Fibroblast of skin of right biceps (primary cell): ENCODE measurements around the gene ZNF48.
"Not testable (repeated sequence)": the region's sequence is repeated elsewhere in the genome, so short reads cannot be mapped to it uniquely, and the experiment has no call there.

Source experiments
- DNase-seq: peaks from one replicate; pipeline ENCODE4 v3.0.0-alpha.2; 2013

Gene ZNF48

DNA sequence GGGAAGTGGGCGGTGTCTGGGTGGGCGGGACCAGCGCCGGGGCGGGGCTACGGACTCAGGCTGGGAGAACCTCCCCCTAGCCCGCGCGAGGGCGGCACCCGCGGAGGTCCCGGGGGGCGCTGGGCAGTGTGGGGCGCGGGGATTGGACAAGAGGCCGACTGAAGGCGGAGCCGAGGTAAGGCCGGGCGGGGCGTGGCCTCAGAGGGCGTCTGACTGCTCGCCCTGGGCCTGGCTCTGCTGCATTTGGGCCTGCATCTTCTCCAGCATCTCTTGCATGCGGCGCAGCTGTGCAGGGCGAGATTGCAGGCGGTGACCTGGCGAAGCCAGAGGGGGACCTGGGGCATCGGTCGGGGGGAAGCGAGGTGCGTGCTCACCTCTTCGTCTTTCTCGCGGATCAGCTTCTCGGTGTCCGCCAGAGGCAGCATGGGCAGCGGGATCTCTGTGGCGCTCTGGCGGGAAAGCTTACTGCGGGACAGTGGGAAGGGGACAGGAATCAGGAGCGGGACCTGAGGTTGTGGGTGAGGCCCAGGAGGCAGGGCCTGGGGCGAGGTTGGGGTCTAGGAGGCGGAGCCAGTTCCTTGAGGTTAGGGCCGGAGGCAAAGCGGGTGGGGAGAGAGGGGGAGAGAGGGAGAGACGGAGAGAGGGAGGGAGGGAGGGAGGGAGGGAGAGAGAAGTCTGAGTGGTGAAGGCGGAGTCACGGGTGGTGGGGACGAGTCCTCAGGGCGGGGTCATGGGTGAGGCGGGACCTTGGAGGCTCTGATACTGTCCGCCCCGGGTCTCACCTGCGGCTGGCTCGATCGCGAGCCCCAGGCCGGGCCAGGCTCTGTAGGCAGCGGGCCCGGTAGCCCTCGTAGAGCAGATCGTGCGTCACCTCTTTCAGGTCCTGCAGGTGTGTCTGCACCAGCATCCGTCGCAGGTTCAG, 16.7 kb upstream of the ZNF48 start:
- peak; percentile 98 for DNase-seq

DNA sequence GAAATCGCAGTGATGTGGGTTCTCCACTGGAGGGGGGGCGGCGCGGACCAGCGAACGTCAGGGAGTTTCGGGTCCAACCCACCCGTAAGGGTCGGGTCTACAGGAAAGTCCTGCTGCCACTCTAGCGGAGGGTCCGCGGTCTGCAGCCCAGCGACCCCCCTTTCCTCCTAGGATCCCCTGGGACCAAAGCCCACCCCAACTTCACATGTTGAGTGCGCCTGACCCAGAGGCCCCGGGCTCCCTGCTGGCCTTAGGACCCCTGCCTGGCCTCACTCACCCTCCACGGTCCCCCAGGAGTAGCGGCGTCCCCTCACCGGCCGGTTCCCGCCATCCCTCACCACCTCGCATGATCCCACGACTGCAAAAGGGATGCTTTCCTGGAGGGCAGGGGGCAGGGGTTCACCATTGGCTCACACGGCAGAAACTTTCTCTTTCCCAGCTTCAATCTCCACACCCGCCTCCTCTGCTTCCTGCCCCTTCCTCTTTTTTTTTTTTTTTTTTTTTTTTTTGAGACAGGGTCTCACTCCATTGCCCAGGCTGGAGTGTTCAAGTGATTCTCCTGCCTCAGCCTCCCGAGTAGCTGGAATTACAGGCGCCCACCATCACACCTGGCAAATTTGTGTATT, 15.9 kb upstream of the ZNF48 start:
- DNase-seq: no peak

DNA sequence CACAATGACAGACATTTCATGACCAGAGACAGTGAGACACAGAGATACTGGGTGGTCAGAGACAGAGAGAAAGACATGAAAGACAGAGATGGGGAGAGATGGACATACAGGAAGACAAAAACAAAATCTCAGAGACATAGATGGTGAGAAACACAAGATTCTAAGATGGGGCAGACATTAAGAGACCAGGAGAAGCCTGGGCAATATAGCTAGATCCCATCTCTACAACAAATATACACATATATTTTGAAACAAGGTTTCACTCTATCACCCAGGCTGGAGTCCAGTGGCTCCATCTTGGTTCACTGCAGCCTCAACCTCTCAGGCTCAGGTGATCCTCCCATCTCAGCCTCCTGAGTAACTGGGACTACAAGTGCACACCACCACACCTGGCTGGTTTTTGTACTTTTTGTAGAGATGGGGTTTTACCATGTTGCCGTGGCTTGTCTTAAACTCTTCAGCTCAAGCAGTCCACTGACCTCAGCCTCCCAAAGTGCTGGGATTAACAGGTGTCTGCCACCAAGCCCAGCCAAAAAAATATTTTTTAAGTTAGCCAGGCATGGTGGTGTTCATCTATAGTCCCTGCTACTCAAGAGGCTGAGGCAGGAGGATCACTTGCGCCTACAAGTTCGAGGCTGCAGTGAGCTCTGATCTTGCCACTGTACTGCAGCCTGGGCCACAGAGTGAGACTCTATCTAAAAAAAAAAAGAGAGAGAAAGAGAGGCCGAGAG, 15.0 kb upstream of the ZNF48 start:
- no peak for DNase-seq

DNA sequence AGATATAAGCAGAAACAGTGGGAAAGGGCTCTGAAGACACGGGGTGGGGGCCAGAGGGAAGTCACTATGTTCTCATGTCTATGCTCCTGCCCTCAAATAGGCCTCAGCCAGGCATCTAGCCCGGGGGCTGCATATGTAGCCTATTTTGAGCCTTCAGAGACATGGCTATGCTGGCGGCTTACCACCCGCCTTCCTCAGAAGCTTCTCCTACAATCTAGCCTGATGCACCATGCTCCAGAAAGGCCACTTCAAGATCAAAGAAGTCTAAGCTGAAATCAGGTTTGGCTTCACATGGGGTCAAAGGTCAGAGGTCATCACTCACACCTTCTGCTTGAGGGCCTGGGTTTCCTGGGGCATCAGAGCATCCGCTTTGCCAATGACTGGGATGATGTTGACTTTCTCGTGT, 14.4 kb upstream of the ZNF48 start:
- no peak for DNase-seq

DNA sequence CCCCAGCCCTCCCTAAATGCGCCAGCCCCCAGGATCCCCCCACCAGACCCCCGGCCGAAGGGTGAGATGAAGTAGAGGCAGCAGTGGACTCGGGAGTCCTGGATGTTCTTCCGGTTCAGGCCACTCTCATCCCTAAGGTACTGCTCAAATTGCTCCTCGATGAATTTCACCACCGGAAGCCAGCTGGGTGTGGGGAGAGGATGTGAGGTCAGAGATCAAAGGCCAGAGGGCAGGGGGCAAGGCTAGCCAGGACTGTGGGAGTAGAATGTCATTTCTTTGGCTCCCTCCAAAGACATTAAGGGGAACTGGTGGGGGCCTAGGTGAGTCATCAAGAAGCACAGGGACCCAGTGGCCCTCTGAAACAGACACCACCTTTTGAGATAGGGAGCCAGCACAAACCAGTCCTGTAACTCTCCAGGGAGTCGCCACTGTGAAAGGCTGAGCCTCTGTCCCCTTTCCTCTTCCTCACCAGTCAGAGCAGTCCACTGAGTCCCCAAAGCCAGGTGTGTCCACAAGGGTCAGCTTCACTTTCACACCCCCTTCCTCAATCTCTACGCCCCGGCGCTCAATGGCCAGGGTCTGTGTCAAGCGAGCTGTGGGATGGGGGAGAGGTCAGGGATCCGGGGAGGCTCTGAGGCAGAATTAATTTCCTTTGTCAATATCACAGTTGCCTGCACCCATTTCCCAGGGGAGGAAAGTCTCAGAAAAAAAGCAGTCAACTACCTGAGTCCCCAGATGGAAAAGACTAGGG, 13.8 kb upstream of the ZNF48 start:
- DNase-seq: no peak

DNA sequence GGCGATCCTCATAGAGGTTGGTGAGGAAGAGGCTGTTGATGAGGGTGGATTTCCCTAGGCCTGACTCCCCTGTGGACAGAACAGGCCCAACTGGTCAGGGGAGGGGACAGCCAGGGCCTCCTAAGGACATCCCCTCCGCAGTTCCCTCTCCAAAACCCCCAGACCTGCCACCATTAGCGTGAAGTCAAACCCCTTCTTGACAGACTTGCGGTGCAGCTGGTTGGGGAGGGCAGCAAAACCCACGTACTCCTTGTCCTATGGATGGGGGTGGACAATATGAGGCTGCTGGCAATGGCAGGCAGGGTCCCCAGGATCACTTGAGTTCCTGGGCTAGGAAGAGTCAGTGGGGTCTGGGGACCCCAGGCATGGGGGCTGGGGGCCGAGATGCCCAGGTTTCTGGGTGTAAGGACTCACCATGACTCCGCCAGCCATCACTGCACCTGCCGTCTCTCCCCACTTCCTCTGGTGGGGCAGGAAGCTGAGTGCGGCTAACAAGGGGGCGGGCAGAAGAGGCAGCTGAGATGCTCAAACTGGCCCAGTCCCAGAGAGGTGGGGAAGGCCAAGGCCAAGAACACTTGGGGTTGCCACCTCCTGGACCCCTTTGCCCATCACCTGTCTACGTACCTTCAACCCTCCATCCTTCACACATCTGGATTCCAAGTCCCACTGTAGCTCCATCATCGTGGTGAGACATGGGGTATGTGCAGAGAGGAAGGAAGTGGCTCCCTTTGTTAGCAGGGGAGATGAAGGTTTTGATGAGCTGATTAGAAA, 12.9 kb upstream of the ZNF48 start, which contains the start of gene SEPTIN1:
TSS of gene SEPTIN1 (minus strand) at position 451 of the 771 bp plus-strand sequence. CDS start at position 432, 19 bp downstream.
- no peak for DNase-seq

DNA sequence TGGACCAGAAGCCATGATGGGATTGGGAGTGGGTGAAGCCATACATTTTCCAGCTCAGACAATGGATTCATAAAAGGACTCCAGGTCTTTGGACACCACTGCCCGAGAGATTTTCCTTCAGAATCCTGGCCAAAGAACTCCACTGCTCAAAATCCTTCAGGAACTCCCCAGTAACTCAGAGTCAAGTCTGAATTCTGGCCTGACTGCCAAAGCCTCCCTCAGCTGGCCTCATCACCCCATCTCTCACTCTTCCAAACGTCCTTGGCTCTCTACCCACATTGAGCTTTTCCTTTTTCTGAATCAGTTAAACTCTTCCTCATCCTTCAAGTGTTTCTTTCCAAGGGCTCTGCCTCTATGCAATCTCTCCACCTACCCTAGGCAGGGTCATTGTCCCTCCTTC, 11.7 kb upstream of the ZNF48 start:
- DNase-seq: no peak

DNA sequence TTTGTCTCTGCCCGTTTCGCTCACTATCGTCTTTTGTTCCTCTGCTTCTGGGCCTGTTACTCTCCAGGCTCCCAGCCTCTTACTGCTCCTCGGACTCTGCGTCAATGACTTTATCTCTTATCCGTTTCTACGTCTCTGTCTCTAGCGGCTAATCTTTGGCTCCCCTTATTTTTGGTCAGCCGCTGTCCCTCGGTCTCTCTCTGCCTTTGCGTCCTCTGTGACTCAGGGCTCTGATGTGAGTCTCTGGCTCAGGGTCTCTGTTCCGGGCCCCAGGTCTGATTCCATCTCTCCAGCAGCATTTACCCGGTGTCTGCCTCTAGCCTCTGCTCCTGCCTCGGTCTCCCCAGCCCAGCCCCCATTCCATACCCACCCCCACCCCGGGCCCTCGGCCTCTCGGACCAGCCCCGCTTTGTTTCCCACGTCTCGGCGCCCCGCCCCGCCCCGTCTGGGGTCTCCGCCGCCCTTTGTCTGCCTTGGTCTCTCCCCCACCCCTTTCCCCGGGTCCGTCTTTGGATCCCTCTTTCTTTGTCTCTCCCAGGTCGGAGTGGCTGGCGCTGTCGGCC, 547 bp upstream of the ZNF48 start:
- peak; percentile 32 for DNase-seq

DNA sequence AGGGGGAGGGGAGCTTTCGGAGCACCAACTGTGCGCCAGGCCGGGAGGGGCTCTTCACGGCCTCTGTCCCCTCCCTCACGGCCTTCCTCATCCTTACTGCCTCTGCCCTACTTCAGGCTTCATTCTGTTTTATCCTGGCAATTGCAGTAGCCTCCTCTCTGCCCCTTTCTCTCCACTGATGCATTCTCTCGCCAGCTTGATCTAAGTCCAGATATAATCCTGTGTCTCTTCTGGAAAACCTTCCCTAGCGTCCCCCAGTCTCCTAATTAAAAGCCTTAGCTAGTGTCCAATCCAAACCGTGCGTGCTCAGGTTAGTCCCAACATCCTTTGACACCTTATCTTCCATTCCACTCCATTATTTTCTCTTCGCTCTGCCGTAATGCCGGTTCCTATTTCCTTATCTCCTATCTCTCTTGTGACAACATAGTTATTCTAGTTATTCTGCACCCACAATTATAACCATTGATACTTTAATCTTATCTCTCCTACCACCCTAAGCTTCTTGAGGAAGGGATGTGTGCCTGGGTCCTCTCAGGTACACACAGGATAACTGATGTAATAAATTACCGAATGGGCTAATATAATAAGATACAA, 869 bp downstream of the ZNF48 start:
- peak; percentile 20 for DNase-seq

DNA sequence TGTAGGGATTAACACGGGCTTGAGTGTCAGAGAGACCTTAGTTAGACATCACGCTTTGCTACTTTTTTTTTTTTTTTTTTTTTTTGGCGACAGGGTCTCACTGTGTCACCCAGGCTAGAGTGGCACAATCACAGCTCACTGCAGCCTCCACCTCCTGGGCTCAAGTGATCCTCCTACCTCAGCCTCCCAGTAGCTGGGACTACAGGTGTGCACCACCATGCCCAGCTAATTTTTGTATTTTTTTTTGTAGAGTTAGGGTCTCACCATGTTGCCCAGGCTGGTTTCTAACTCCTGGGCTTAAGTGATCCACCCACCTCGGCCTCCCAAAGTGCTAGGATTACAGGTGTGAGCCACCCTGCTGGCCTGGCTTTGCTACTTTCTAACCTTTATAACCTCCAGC, 1.4 kb downstream of the ZNF48 start:
- not testable (repeated sequence) for DNase-seq

DNA sequence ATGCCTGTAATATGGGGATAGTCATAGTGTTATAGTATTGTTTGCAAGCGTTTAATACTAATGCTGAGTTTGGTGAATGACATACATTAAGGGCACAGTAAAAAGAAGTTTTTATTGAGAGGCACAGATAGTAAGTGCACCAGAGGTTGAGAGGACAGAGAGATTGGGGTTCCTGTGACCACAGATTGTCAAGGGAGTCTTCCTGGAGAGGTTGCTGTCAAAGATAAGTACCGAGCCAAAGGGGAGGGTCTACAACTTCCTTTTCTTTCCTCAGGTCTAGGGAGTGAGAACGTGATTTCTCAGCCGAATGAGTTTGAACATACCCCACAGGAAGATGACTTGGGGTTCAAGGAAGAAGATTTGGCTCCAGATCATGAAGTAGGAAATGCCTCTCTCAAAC, 1.8 kb downstream of the ZNF48 start:
- DNase-seq: no peak

DNA sequence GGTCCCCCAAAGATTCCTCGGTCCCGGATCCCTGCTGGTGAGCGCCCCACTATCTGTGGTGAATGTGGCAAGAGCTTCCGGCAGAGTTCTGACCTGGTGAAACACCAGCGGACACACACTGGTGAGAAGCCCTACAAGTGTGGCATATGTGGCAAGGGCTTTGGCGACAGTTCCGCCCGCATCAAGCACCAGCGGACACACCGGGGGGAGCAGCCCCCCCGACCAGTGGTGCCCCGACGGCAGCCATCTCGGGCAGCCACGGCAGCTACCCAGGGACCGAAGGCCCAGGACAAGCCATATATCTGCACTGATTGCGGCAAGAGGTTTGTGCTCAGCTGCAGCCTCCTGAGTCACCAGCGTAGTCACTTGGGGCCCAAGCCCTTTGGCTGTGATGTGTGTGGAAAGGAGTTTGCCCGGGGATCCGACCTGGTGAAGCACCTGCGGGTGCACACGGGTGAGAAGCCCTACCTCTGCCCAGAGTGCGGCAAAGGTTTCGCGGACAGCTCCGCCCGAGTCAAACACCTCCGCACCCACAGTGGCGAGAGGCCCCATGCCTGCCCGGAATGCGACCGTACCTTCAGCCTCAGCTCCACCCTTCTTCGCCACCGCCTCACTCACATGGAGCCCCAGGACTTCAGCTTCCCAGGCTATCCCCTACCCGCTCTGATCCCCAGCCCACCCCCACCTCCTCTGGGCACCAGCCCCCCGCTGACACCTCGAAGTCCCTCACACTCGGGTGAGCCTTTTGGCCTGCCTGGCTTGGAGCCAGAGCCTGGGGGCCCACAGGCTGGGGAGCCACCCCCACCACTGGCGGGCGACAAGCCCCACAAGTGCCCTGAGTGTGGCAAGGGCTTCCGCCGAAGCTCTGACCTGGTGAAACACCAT, 2.8 kb downstream of the ZNF48 start:
- no peak for DNase-seq

DNA sequence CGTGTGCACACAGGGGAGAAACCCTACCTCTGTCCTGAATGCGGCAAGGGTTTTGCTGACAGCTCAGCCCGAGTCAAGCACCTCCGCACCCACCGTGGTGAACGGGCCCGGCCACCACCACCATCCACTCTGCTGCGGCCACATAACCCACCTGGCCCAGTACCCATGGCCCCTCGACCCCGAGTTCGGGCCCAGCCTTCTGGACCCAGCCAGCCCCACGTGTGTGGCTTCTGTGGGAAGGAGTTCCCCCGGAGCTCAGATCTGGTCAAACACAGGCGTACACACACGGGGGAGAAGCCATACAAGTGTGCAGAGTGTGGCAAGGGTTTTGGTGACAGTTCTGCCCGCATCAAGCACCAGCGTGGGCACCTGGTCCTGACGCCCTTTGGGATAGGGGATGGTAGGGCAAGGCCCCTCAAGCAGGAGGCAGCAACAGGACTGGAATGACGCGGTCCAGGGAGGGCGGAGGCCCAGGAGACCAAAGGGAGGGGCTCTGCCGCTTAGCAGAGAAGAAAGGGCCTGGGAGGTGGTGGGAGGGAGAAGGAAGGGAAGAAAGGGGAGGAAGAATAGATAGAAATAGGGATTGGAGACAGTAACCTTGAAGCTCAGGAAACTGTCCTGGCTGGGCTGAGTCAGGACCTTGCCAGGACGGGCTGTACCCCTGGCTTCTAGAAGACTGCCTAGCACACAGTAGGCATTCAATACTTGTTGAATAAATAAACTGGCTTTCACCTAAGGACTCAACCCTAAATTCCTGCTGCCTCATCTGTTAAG, 3.6 kb downstream of the ZNF48 start:
- DNase-seq: no peak

DNA sequence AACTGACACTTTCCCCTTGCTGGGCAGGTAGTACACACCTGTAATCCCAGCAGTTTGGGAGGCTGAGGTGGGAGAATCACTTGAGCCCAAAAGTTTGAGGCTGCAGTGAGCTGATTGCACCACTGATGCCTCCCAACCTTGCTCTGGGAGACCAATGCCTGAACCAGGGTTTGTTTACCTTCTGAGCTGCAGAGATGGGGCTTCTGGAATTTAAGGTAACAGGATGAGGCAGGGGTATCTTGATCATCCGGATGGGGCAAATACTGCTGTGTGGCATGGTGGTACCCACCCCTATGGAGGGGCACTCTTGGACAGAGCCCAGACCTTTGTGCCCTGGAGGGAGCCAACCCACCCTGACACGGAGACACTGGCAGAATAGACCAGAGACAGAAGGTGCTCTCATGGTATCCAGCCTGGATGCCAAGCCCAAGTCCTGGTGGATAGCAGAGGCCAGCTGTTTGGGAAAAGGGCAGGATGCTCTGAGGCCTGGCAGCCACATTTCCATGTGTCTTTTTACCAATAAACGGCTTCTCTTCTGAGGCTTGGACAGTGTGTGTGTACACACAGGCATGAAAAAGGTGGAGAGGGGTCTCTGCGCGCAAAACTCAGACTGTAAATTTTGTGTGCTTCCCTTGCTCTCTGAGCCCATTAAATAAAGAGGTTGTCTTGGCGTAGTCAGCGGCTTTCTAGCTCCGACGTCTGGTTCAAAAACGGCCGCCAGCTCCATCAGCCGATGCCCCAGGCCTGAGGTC, 4.4 kb downstream of the ZNF48 start:
- no peak for DNase-seq

DNA sequence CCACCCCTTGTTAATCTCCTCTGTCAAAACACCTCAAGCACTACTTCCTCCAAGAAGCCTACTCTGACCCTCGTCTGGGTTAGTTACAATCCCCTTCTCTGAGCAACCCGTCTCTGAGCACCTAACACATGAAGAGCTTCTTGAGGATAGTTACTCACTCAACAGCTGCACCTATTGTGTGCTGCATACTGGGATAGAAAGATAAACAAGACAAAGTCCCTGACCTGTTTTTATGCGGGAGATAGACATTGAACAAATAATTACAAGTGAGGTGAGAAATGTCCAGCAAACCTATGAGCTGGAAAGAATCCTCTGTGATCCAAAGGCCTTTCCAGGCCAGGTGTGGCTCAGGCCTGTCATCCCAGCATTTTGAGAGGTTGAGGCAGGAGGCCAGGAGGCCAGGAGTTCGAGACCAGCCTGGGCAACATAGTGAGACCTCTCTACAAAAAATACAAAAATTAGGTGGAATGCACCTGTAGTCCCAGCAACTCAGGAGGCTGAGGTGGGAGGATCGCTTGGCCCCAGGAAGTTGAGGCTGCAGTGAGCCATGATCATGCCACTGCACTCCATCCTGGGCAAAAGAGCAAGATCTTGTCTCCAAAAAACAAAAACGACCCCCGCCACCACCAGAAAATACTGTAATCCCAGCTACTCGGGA, 6.7 kb downstream of the ZNF48 start:
- DNase-seq: no peak

DNA sequence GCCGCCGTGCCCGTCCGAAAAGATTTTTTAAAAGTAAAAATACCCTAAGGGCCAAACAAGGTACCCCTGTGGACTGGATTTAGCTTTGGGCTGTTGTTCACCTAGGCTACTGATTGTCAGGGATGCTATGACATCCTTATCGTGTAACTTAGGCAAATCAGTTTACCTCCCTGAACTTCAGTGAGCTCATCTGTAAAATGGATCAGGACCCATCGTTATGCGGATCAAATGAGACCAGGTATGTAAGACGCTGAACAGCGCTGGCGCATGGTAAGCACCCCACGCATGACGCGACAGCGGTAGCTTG, 11.5 kb downstream of the ZNF48 start:
- no peak for DNase-seq

DNA sequence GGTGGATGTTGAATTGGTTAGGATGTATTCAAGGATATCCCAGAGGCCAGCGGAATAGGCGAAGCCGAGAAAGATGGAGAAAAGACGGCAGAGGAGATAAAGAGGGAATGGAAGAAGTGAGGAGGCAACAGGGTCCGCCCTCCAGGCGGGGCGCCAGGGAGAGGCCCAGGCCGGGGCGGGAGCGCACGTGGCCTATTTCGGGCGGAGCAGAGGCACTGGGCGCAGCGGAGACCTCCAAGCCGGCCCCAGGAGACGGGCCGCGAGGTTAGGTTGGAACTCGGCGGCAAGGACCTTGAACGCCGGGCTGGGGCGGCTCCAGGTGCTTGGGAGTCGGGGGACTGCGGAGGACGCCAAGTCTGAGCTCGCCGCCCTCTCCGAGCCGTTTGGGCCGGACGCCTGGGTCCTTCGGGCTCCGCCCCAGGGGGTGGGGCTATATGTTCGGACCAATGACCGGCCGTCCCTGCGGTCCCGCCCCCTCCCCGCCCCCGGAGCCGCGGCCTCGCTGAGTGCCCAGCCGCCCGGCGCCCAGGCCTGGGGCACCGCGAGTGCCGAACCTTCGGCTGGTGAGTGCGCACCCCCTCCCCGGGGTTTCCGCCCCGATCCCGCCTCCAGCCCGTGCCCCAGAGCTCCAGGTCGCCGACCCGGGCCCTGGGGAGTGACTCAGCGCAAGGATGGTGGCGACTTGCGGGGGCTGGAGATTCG, 12.0 kb downstream of the ZNF48 start, which contains the start of gene ZNF771:
TSS of gene ZNF771 (plus strand) at position 505 of the 702 bp plus-strand sequence. CDS start 448 bp downstream, outside the sequence.
- DNase-seq: peak; percentile 87
